KOPT-K1 (cell line): ENCODE results near the gene TTLL9.
"Not testable (repeated sequence)": the region's sequence is repeated elsewhere in the genome, so short reads cannot be mapped to it uniquely, and the experiment has no call there.

Experiments
- H3K27ac ChIP-seq: fragments of 200-600 bp; sonication (generic); 2 replicates; pipeline ENCODE4 v1.5.1; 2016; ENCODE audit warnings: antibody characterized with exemption, mild to moderate bottlenecking, low read depth, low read length; ENCODE audit not compliant: poor library complexity, severe bottlenecking
- H3K36me3 ChIP-seq: fragments of 200-600 bp; sonication (generic); 2 replicates; pipeline ENCODE4 v1.5.1; 2017; ENCODE audit warnings: antibody characterized with exemption, mild to moderate bottlenecking, low read length, moderate library complexity; ENCODE audit not compliant: insufficient read depth
- H3K9me3 ChIP-seq: fragments of 200-600 bp; sonication (generic); 2 replicates; pipeline ENCODE4 v1.5.1; 2017; ENCODE audit warnings: antibody characterized with exemption, low read length, mild to moderate bottlenecking; ENCODE audit not compliant: insufficient read depth, poor library complexity, severe bottlenecking

TTLL9 gene

GRCh38 chr20:31869942-31870725 is at the start of gene TTLL9, which contains the start of gene DUSP15:
Gene TTLL9 (plus strand): TSS chr20:31870634. CDS start chr20:31871127, 493 bp downstream.
Gene DUSP15 (minus strand): TSS chr20:31870527. CDS start chr20:31870337, 190 bp downstream.
- H3K36me3 ChIP-seq, result no peaks in the 10 kb centered on the region
- H3K27ac ChIP-seq, result no peak within 1 kb of the TSS
- H3K9me3 ChIP-seq, result no peaks in the 10 kb centered on the region

DNA sequence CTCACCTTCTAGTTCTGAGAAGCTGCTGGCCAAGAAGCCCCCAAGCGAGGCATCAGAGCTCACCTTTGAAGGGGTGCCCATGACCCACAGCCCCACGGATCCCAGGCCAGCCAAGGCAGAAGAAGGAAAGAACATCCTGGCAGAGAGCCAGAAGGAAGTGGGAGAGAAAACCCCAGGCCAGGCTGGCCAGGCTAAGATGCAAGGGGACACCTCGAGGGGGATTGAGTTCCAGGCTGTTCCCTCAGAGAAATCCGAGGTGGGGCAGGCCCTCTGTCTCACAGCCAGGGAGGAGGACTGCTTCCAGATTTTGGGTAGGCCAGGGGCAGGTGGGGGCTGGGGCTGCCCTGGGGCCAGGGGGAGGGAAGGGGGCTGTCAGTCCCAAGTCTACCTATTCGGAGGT is 49.0 kb upstream of the TTLL9 start:
- H3K36me3 ChIP-seq, result no peaks in the 10 kb centered on the region
- H3K27ac ChIP-seq, result no peak overlapping the region
- H3K9me3 ChIP-seq, result no peaks in the 10 kb centered on the region

DNA sequence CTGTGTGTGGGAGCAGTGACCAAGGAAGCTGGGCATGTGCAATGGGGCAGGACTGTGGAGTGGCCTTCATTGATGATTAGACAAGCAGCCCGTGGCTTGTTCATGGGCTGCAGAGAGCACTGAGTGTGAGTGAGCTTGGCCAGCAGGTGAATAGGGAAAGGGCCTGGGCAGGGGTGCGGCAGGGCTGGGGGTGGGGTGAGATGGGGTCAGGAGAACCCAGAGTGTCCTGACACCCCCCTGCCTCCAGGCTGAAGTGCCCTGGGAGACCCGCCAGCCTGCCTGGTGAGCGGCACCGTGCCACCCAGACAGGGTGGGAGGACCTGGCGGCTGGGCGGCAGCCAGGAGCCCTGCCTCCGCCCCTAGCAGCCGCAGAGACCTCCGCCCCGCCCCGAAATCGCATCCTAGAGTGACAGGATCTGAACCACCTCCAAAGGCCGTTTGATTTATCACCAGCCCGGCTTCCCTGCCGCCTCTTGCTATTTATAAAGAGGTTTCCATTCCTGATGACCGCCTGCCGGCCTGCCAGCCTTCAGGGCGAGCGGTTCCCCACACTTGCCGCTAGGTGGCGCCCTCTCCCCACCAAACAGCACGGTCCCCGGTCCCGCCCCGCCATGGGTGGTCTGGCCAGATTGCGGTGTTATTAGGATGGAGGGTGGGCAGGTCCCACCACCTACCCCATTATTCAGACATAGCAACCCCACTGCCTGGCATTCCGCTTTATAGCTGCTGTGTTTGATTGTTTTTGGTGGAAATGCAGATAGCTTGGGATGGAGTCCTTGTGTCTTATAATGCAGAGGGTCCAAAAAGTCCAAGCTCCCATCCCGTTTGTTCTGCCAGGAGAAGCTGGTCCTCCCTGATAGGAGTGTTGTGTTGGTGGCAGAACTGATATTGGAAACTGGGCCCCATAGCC is 47.8 kb upstream of the TTLL9 start:
- H3K9me3 ChIP-seq, result no peaks in the 10 kb centered on the region
- H3K27ac ChIP-seq, result no peak overlapping the region
- no peaks in the 10 kb centered on the region for H3K36me3 ChIP-seq

DNA sequence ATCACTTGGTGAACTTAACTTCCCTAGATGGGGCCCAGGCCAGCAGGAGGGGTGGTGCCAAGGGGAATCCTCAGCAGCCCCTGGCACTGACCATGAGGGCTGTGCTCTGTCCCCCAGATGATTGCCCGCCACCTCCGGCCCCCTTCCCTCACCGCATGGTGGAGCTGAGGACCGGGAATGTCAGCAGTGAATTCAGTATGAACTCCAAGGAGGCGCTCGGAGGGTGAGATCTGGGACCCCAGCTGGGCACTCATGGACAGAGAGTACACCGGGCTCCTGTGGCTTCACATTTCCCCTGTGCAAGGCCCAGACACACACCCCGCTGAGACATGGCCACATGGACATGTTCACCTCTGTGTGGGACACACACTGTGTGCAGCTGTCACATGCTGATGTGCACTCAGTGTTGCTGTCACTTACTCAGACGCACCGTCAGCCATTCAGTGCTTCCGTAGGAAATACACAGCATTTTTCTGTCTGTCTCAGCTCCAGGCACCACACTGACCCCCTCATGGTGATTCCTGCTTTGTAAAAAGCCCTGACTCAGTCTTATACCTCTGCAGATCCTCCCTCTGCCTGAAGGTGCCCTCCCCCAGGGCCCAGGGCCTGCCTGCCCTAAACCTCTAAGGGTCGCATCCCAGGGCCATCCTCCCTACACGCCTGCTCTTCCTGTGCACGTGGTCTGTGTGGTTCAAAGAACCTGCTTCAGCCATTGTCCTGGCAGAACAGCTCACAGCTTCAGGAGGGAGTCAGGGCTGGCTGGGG is 46.9 kb upstream of the TTLL9 start:
- Histone ChIP-seq H3K36me3 (no peaks in the 10 kb centered on the region), H3K27ac (no peak overlapping the region), H3K9me3 (no peaks in the 10 kb centered on the region)

DNA sequence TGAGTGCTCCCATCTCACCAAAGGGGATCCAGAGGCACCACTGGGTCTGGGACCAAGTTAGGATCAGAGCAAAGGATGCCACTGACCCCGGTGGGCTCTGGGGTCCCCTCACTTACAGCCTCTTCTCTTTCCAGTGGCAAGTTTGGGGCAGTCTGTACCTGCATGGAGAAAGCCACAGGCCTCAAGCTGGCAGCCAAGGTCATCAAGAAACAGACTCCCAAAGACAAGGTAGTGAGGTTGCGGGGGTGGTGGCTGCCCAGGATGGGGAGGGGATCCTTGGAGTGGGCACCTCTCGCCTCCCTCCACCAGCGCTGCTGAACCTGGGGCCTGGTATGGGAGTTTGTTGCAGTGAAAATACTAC is 46.3 kb upstream of the TTLL9 start:
- Histone ChIP-seq H3K27ac (no peak overlapping the region), H3K9me3 (no peaks in the 10 kb centered on the region)

GRCh38 chr20:31824554-31825313 is 45.7 kb upstream of the TTLL9 start:
- Histone ChIP-seq H3K27ac (no peak overlapping the region), H3K36me3 (no peaks in the 10 kb centered on the region), H3K9me3 (no peaks in the 10 kb centered on the region)

More for the DNA sequence above, 46.3 kb upstream of the TTLL9 start:
- no peaks in the 10 kb centered on the region for H3K36me3 ChIP-seq

GRCh38 chr20:31826074-31826473 is 44.4 kb upstream of the TTLL9 start:
- H3K9me3 ChIP-seq, result no peaks in the 10 kb centered on the region
- H3K36me3 ChIP-seq, result no peaks in the 10 kb centered on the region
- no peak overlapping the region for H3K27ac ChIP-seq

- H3K9me3 ChIP-seq, result no peaks in the 10 kb centered on the region
Observed at GRCh38 chr20:31827059-31827458, 43.4 kb upstream of the TTLL9 start.

DNA sequence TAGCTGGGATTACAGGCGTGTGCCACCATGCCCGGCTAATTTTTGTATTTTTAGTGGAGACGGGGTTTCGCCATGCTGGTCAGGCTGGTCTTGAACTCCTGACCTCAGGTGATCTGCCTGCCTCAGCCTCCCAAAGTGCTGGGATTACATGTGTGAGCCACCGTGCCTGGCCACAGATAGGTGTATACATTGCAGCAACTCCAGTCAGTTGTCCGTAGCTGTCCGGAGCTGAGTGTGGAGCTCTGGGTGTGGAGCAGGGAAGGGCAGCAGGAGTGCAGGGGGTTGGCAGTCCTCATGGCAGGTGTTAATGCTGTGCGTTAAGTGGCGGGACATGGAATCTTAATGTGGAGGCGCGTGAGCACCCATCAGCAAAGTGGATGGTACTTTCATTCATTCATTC is 42.4 kb upstream of the TTLL9 start:
- not testable (repeated sequence) for H3K9me3 ChIP-seq, H3K27ac ChIP-seq, H3K36me3 ChIP-seq

More at GRCh38 chr20:31827059-31827458, 43.4 kb upstream of the TTLL9 start:
- Histone ChIP-seq H3K36me3 (no peaks in the 10 kb centered on the region), H3K27ac (no peak overlapping the region)

DNA sequence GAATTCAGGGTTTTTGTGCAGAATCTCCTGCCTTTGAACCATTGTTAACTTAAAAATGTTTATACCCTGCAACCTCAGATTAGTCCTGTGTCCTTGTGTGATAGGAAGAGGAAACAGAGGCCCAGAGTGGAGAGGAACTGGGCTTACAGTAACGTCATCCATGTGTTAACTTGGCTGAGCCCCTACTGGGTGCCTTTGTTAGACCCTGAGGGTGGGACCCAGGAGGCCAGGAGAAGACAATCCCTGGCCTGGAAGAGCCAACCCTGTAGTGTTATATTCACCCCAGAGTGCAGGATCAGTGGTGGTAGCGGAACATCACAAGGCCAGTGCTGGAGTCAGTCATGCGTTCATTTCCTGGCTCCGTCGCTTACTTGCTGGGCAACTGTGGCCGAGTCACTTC is 40.7 kb upstream of the TTLL9 start:
- Histone ChIP-seq H3K9me3 (no peaks in the 10 kb centered on the region), H3K36me3 (no peaks in the 10 kb centered on the region), H3K27ac (no peak overlapping the region)

DNA sequence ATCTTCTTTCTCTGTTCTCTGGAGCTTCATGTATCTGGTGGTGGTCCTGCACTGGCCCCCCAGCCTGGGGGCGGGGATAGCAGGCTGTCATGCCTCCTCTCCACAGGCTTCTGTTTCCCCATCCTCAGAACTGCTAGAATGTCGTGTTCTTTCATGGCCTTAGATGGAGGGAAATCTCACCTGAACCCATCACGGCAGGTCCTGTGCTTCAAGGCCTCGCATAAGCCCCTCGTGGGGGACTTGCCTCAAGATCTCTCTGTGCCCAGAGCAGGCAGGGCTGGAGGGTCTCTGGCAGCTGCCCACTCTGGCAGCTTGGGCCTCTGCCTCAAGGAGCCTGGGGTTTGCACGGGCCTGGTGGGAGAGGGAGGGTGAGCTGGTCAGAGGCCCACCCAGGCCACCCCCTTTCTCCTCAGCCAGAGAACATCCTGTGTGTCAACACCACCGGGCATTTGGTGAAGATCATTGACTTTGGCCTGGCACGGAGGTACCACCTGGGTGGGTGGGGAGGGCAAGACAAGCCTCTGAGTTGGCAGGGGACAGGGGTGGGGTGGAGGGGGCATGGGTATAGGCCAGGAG is 39.9 kb upstream of the TTLL9 start:
- no peaks in the 10 kb centered on the region for H3K36me3 ChIP-seq
- no peak overlapping the region for H3K27ac ChIP-seq

GRCh38 chr20:31831211-31831610 is 39.2 kb upstream of the TTLL9 start:
- H3K9me3 ChIP-seq, result no peaks in the 10 kb centered on the region
- no peak overlapping the region for H3K27ac ChIP-seq

More for the DNA sequence above, 39.9 kb upstream of the TTLL9 start:
- no peaks in the 10 kb centered on the region for H3K9me3 ChIP-seq

GRCh38 chr20:31831771-31832306 is 38.6 kb upstream of the TTLL9 start:
- Histone ChIP-seq H3K36me3 (no peaks in the 10 kb centered on the region), H3K27ac (no peak overlapping the region), H3K9me3 (no peaks in the 10 kb centered on the region)

More at GRCh38 chr20:31831211-31831610, 39.2 kb upstream of the TTLL9 start:
- no peaks in the 10 kb centered on the region for H3K36me3 ChIP-seq
